Coronary artery (tissue), 2 donors: ENCODE results near the gene ZC3H7B.

ENCODE experiments used
- DNase-seq: peaks from one replicate; pipeline ENCODE4 v3.0.0-alpha.2; 2017; ENCODE audit warnings: low spot score
- H3K27ac ChIP-seq, 2 donors: fragments of 200-600 bp; sonication (generic); one replicate each; pipeline ENCODE4 v1.5.1; 2016 to 2019
- H3K4me3 ChIP-seq: fragments of 200-600 bp; sonication (generic); 2 replicates; pipeline ENCODE4 v1.5.1; 2016; ENCODE audit warnings: mild to moderate bottlenecking, moderate library complexity
- TF ChIP-seq, protein P1 (sequence below): fragments of 200-600 bp; sonication (generic); IDR thresholded peaks from one replicate; pipeline ENCODE4 v1.5.1; 2019; ENCODE audit warnings: antibody characterized with exemption

ZC3H7B gene

DNA sequence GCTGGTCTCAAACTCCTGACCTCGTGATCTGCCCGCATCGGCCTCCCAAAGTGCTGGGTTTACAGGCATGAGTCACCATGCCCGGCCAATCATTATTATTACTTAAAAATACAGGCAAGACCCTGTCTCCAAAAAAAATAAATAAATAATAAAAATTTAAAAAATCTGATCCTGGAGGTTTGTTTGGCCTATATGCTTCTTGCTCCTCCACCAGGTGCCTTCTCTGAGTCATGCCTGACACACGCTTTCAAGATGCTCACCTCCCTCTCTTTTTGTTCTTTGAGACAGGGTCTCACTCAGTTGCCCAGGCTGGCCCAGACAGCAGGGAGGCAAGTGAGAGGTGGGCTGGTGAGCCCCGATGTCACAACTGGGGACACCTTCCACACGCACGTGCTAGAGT, 13.5 kb downstream of the ZC3H7B start:
- Histone ChIP-seq H3K27ac (no peak overlapping the region), H3K4me3 (no peak overlapping the region)
- TF ChIP-seq, protein P1, sequence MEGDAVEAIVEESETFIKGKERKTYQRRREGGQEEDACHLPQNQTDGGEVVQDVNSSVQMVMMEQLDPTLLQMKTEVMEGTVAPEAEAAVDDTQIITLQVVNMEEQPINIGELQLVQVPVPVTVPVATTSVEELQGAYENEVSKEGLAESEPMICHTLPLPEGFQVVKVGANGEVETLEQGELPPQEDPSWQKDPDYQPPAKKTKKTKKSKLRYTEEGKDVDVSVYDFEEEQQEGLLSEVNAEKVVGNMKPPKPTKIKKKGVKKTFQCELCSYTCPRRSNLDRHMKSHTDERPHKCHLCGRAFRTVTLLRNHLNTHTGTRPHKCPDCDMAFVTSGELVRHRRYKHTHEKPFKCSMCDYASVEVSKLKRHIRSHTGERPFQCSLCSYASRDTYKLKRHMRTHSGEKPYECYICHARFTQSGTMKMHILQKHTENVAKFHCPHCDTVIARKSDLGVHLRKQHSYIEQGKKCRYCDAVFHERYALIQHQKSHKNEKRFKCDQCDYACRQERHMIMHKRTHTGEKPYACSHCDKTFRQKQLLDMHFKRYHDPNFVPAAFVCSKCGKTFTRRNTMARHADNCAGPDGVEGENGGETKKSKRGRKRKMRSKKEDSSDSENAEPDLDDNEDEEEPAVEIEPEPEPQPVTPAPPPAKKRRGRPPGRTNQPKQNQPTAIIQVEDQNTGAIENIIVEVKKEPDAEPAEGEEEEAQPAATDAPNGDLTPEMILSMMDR = no peak
- no peak for DNase-seq

- DNase-seq = no peak
- Histone ChIP-seq H3K27ac (no peak overlapping the region), H3K4me3 (no peak overlapping the region)
- TF ChIP-seq, protein P1 = no peak
These were observed 14.3 kb downstream of the ZC3H7B start for GRCh38 chr22:41315586-41315985.

GRCh38 chr22:41320416-41321240, 19.3 kb downstream of the ZC3H7B start:
- H3K4me3 ChIP-seq = no peak overlapping the region
- no peak for DNase-seq
- no peak overlapping the region for H3K27ac ChIP-seq
- TF ChIP-seq, protein P1 = no peak

- TF ChIP-seq, protein P1 = no peak
- no peak for DNase-seq
- H3K27ac ChIP-seq = no peak overlapping the region
- H3K4me3 ChIP-seq = no peak overlapping the region
These were observed 23.6 kb downstream of the ZC3H7B start for GRCh38 chr22:41324821-41325528.

DNA sequence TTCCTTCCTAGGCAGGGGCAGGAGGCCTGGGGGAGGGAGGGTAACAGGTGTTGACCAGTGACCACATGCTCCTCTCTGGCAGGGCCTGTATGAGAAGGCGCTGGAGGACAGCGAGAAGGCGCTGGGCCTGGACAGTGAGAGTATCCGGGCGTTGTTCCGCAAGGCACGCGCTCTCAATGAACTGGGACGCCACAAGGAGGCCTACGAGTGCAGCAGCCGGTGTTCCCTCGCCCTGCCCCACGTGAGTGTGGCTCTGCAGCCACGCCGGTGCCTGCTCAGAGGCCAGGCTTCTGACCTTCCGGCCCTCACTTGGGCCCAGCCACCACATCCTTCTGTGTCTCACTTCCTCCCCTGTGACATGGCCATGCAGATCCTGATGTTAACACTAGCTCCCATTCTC, 25.8 kb downstream of the ZC3H7B start:
- H3K27ac ChIP-seq = no peak overlapping the region

GRCh38 chr22:41330169-41330568, 28.8 kb downstream of the ZC3H7B start:
- TF ChIP-seq, protein P1 = no peak
- H3K27ac ChIP-seq = no peak overlapping the region
- no peak for DNase-seq
- no peak overlapping the region for H3K4me3 ChIP-seq

More for the DNA sequence above, 25.8 kb downstream of the ZC3H7B start:
- TF ChIP-seq, protein P1 = no peak
- DNase-seq = no peak
- H3K4me3 ChIP-seq = no peak overlapping the region
